CD4-positive, alpha-beta T cell treated with Interleukin-1 beta for 1 hour (primary cell): ENCODE data around the gene WDPCP.
"Not testable (repeated sequence)": the region's sequence is repeated elsewhere in the genome, so short reads cannot be mapped to it uniquely, and the experiment has no call there.

ENCODE experiments used
- DNase-seq, 2 donors: peaks; one replicate each; pipeline ENCODE4 v3.0.0-alpha.2; 2020 to 2022

Gene WDPCP

GRCh38 chr2:63346411-63346810 lies 241.9 kb downstream of the WDPCP start:
- no peak for DNase-seq

DNA sequence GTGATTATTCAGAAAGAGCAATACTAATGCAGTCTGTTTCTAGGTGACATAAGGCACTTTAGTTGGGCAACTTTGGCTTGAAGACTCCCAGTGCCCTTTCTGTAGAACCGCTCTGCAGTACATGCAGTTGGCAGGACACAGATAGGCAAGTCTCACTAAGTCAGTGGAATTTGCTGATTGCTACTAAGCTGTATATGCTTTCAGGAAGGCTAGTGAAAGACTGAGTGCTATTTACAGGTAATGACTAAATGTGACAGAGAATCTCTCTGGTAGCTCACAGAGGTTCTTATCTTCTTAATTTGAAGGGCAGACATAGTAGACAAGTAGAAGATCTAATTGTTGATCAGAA lies 243.0 kb downstream of the WDPCP start:
- no peak for DNase-seq

DNA sequence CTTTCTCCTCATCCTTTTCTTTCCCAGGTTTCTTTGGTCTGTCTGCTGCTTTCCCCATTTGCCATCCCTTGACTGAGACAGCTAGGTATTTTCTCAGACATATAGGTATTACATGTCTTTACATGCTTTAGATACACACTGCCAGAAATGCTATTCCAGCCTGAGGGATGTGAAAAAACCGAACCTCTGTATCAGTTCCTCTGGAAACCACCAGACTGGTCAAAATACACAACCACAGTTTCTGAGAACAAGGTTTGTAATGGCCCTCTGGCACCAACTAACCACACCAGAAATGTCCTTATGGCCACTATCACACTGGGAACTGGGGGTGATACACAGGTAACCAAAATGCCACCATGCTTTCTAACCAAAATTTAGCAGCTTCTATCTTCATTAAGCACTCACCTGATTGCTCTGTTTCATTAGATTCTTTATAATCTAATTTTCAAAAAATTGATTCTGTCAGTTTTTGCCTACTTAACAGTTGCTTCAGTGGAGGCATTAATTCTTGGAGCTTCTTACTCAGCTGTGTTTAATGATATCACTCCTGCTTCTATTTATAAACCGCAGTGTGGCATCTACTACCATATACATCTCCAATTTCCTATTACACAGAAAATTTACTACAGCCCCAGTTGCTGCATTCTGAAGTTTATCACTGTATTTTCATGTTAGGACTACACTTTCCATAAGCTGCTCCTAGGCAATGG lies 243.5 kb downstream of the WDPCP start:
- no peak for DNase-seq

- DNase-seq, result no peak
Observed at GRCh38 chr2:63343397-63344109, 244.7 kb downstream of the WDPCP start.

DNA sequence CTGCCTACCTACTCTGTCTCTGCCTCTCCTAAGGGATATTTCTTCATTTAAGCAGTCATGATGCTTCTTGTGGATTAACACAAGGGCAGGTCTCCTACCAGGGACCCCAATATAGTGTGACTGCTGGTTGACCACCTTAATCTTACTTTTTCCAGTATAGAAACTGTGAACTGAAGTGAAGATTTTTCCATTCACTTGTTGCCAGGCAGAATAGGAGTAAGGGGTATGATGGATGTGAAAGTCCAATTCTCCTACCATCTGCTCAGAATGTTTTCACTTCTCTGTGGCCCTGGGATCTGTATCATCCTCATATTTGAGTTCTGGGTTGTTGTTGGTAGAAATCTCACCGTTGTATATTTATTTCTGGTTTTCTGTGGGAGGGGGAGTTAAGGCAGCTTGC lies 247.8 kb downstream of the WDPCP start:
- DNase-seq, result no peak

GRCh38 chr2:63334910-63335309 lies 253.4 kb downstream of the WDPCP start:
- no peak for DNase-seq

DNA sequence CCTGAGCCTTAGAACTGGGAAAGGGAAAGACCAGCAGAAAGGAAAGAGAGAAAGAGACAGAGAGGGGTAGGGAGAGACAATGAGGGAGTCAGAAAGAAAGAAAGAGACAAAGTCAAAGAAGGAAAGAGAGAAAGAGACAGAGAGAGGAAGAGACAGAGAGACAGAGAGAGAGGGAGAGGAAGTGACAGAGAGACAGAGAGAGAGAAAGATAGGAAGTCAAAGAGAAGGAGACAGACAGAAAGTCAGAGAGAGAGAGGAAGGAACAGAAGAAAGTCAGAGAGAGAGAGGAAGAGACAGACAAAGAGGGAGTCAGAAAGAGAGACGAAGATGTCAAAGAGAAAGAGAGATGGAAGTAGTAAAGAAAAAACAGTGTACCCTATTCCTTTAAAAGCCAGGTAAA lies 261.8 kb downstream of the WDPCP start:
- no peak for DNase-seq

DNA sequence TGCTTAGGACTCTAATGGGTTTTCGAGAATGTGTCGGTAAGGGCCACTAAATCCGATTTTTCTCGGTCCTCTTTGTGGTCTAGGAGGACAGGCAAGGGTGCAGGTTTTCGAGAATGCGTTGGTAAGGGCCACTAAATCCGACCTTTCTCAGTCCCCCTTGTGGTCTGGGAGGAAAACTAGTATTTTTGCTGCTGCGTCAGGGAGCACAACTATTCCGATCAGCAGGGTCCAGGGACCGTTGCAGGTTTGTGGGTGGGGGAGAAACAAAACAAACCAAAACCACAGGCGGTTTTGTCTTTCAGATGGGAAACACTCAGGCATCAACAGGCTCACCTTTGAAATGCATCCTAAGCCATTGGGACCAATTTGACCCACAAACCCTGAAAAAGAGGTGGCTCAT lies 264.6 kb downstream of the WDPCP start:
- DNase-seq, result not testable (repeated sequence)

DNA sequence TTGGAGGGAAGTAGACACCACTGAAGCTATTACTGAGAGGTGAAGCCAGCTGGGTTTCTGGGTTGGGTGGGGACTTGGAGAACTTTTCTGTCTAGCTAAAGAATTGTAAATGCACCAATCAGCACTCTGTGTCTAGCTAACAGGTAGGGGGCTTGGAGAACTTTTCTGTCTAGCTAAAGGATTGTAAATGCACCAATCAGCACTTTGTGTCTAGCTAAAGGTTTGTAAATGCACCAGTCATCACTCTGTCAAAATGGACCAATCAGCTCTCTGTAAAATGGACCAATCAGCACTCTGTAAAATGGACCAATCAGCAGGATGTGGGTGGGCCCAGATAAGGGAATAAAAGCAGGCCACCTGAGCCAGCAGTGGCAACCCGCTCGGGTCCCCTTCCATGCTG lies 266.3 kb downstream of the WDPCP start:
- DNase-seq, result not testable (repeated sequence)

- DNase-seq, result no peak
Observed at GRCh38 chr2:63320669-63321068, 267.6 kb downstream of the WDPCP start.

- DNase-seq, result no peak
Observed at GRCh38 chr2:63310614-63311013, 277.7 kb downstream of the WDPCP start.

DNA sequence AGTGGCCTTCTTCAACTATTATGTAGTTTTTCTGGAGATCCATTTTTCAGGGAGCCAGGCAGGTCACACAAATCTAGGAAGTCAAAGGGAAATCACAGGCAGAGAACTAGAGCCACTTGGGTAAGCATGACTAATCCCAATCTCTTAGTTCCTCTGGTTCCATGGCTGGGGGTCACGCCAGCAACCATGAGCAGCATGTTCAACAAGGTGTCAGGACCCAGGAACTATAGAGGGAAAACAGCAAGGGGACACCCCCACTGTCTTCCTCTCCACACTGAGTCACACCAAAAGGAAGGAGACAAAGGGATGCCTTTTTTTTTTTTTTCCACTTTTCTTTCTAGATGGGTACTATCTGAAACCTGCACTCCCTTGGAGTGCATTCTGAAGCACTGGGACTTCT lies 286.8 kb downstream of the WDPCP start:
- no peak for DNase-seq

- no peak for DNase-seq
Observed at GRCh38 chr2:63300835-63301234, 287.4 kb downstream of the WDPCP start.

DNA sequence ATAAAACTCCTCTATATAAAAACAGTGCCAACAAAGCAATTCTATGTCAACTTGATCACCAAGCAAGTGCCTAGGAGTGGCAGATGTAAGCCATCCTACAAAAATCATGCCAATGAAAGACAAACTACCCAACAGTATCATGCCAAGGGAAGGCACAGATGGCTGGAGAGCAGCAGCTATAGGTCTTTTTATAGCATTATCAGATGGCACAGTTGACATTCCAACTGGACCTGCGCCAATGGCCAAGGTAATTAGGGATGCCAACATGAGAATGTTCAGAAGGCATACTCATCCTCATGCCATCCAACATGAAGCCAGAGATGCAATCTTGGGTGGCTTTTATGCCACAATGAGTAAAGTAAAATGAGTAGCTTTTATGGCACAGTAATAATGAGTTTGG lies 300.3 kb downstream of the WDPCP start:
- DNase-seq, result no peak

DNA sequence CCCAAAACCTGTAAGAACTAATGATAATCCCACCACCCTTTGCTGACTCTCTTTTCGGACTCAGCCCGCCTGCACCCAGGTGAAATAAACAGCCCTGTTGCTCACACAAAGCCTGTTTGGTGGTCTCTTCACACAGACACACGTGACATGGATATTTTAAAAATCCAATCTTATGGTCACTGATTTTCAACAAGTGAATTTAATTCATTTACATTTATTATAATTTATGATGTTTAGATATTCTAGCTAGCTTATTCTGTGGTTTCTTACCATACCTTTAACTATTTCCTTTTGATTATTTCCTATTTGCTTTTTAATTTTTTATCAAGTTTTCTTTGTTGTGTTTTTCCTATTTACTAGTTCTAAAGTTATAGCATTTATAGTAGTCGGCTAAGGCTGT lies 301.8 kb downstream of the WDPCP start:
- DNase-seq, result not testable (repeated sequence)

DNA sequence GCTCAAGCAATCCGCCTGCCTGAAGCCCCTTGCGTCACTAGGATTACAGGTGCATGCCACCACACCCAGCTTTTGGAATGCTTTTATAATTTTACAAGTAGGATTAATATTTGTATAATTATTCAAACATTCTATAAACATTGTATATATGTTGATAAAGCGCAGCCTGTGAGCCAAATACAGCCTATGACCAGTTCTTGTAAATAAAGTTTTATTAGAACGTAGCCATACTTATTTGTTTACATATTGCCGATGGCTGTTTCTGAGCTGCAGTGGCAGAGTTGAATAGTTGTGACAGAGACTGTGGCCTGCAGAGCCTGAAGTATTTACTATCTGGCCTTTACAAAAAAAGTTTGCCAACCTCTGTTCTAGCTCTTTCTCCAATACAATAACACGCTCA lies 305.0 kb downstream of the WDPCP start:
- no peak for DNase-seq

DNA sequence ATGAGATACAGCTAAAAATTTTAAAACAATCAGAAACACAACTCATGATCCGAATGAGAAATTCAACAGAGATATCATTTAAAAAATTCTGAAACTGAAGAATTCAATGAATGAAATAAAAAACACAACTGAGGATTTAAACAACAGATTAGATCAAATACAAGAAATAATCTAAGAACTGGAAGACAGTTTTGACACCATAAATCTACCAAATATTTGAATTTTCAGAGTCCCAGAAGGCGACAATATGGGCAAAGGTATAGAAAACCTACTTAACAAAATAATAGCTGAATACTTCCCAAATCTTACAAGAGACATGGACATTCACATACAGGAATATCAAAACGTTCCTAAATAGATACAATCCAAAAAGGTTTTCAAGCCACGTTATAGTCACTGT lies 315.7 kb downstream of the WDPCP start:
- no peak for DNase-seq

DNA sequence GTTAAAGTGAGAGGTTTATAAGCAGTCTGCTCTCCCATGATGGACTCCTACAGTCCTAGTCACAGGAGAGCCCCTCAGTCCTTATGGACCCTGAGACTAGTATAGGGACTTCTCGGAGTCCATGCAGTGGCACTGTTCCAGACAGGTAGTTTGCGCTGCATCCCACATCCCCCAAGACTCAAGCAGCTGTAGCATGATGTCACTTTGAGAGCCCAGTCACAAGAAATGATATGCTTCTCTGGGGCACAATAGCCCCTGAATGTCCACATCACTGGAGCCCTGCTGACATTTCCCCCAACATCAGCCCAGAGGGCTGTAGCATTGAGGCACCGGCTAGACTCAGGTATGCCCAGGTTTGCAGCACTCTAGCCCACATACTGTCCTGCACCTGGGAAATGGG lies 317.6 kb downstream of the WDPCP start:
- DNase-seq, result no peak

- no peak for DNase-seq
Observed at GRCh38 chr2:63268946-63269345, 319.3 kb downstream of the WDPCP start.

DNA sequence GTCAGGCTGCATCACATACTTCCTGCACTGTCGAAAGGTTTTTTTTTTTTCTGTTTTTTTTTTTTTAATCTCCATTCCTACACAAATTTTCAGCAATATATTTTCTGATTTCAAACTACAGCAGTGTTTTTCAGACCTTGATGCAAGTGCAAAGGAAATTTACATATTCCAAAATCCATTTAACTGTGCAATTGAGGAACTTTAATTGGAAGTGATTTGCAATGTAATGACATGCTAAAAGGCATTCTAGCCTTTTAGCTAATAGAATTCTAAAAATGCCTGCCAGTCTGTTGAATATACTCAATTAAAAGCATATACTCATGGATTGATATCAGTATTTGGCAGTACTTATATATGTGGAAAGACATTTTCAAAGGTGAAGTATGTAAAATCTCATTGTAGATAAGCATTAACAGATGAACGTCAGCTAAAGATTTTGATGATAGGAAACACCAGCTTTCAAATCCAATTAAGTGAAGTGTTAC lies 327.1 kb downstream of the WDPCP start:
- DNase-seq, result no peak

GRCh38 chr2:63257473-63257872 lies 330.8 kb downstream of the WDPCP start:
- no peak for DNase-seq

GRCh38 chr2:63249161-63249560 lies 339.1 kb downstream of the WDPCP start:
- DNase-seq, result no peak

GRCh38 chr2:63242747-63243146 lies 345.5 kb downstream of the WDPCP start:
- no peak for DNase-seq

DNA sequence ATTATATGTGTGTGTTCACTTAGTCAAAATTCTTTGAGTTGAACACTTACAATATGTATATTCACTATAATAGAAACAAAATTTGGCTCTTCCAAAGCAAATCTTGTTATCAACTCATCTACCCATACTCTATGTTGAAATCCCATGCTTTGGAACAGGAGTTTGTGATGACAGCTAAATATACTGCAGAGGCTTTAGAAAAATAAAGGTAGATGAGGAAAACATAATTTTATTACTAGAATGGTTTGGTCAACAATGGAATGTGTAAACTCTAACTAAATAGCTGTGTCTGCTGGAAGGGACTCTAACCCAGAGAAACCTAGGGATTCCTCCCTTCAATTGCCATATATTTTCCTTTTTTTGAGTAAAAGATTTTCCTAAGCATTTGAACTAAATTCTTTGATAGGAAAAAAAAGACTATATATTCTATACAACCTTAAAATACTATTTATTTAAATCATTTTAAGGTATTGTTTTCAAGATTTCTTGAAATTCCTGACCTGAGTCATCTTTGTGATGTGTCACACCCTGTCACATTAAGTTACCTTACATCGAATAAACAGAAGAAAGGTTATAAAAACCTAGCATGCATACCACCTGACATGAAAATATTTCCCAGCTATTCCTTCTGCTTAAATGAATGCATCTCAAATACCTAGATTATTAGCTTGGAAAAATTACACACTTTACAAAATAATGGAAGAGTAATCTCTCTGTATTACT lies 362.2 kb downstream of the WDPCP start:
- no peak for DNase-seq
